Panc1 (cell line): Measurements from ENCODE around the gene MAP3K6. TPM values are rescaled to one million over a fixed set of nuclear protein-coding genes. Genes with fewer than 3 reads are reported as not detected.

ENCODE experiments used
- ATAC-seq: fragments of 200-7000 bp; cut with Tn5 transposase; 2 replicates; pipeline ENCODE4 v1.9.1; 2020; ENCODE audit warnings: mild to moderate bottlenecking, moderate library complexity
- BruUV-seq: library from RNA; stranded (reverse); fragments of 400-500 nt; replicated peaks from 2 replicates; lab custom pipeline; 2021; lab: Mats Ljungman, UMichigan
- CTCF ChIA-PET: fragments of 300-600 bp; sonication (Branson Sonifier 250); formaldehyde crosslinking; loops from one replicate; lab custom pipeline; 2022; ENCODE audit warnings: antibody characterized with exemption; lab: Charles Lee
- POLR2A ChIA-PET: fragments of 300-600 bp; sonication (Branson Sonifier 250); formaldehyde crosslinking; loops from one replicate; lab custom pipeline; 2022; ENCODE audit warnings: antibody characterized with exemption; lab: Charles Lee
- DNase-seq: peaks from one replicate; pipeline ENCODE4 v3.0.0-alpha.2; 2010; ENCODE audit warnings: low read depth, low spot score
- H3K27ac ChIP-seq: 2 replicates; pipeline ENCODE4 v1.5.1; 2011; ENCODE audit warnings: mild to moderate bottlenecking, low read length, inconsistent platforms
- H3K27me3 ChIP-seq: fragments of 200-500 bp; sonication (Bioruptor generic); 2 replicates; pipeline ENCODE4 v1.6.0; 2014; ENCODE audit warnings: low read length, inconsistent platforms; ENCODE audit not compliant: control insufficient read depth, insufficient read depth
- H3K36me3 ChIP-seq: fragments of 200-500 bp; sonication (Bioruptor generic); 2 replicates; pipeline ENCODE4 v1.5.1; 2014; ENCODE audit warnings: inconsistent platforms, mild to moderate bottlenecking, low read length, moderate library complexity; ENCODE audit not compliant: control insufficient read depth, insufficient read depth
- H3K4me1 ChIP-seq: 2 replicates; pipeline ENCODE4 v1.5.1; 2011; ENCODE audit warnings: inconsistent platforms, mild to moderate bottlenecking, low read length, moderate library complexity; ENCODE audit not compliant: control insufficient read depth, insufficient read depth
- H3K4me3 ChIP-seq, 2 experiments: 2 replicates each; pipeline ENCODE4 v1.5.1; 2011 to 2012; ENCODE audit warnings: low read depth in 2 of 2, low read length in 2 of 2, mild to moderate bottlenecking in 2 of 2, inconsistent platforms in 1 of 2, moderate library complexity in 1 of 2
- H3K9me3 ChIP-seq: fragments of 200-500 bp; sonication (Bioruptor generic); 2 replicates; pipeline ENCODE4 v1.5.1; 2014; ENCODE audit warnings: low read depth, mild to moderate bottlenecking, inconsistent platforms, low read length, moderate library complexity; ENCODE audit not compliant: control insufficient read depth, insufficient read depth
- CTCF ChIP-seq: fragments of 450-650 bp; IDR thresholded peaks from 2 replicates; pipeline ENCODE4 v1.5.1; 2017; ENCODE audit warnings: mild to moderate bottlenecking
- POLR2AphosphoS5 ChIP-seq: IDR thresholded peaks from 2 replicates; pipeline ENCODE4 v1.6.1; 2012; ENCODE audit warnings: mild to moderate bottlenecking, low read depth, low read length, moderate library complexity
- REST ChIP-seq, 2 experiments: IDR thresholded peaks; 2 replicates each; pipeline ENCODE4 v1.6.1; 2011 to 2012; ENCODE audit warnings: low read depth in 2 of 2, control low read depth in 1 of 2, low read length in 1 of 2, mild to moderate bottlenecking in 1 of 2, moderate library complexity in 1 of 2; ENCODE audit not compliant: insufficient read depth in 1 of 2
- SIN3A ChIP-seq: IDR thresholded peaks from 2 replicates; pipeline ENCODE4 v1.6.1; 2012; ENCODE audit warnings: low read depth, mild to moderate bottlenecking, low read length, moderate library complexity, borderline replicate concordance; ENCODE audit not compliant: insufficient read depth
- TCF7L2 ChIP-seq: IDR thresholded peaks from 2 replicates; pipeline ENCODE4 v1.6.1; 2011; ENCODE audit warnings: mild to moderate bottlenecking, low read depth, low read length, inconsistent platforms
- in situ Hi-C: cut with HindIII; loops from 2 replicates; pipeline ENCODE4 v1.10.0; 2016; ENCODE audit warnings: low sequenced_read_pairs, low pct_unique_long_range_greater_than_20kb
- intact Hi-C: fragments of 100-400 bp; cut with micrococcal nuclease; formaldehyde crosslinking; loops from one replicate; pipeline ENCODE4 v1.10.0; 2022; ENCODE audit not compliant: unreplicated experiment
- total RNA-seq: library from RNA; stranded (reverse); gene quantifications from one replicate; pipeline ENCODE4 v1.2.1, GENCODE V29; 2021; ENCODE audit not compliant: unreplicated experiment

MAP3K6 gene
- total RNA-seq, 1 experiment from 2014 or later: 56.9 TPM

- Histone ChIP-seq H3K27me3 (no peaks in the 10 kb centered on the region), H3K27ac (no peak overlapping the region), H3K9me3 (no peaks in the 10 kb centered on the region), H3K36me3 (no peaks in the 10 kb centered on the region; the same call in 1 of the 2 replicates), H3K4me1 (peaks cover 7% of the 10 kb centered on the region), H3K4me3 (no peak overlapping the region)
- intact Hi-C loops: no loop called here
- in situ Hi-C loops: no loop called here
- DNase-seq (no peak), ATAC-seq (no peak)
- CTCF ChIA-PET: no interaction called here
- no peak for TF ChIP-seq SIN3A
- no peak for TF ChIP-seq REST (IDR thresholded peaks at IDR 0.05; ENCODE audit: insufficient read depth in 1 of 2, low read depth in 2 of 2, low read length in 1 of 2)
- TF ChIP-seq CTCF: no peak
- no peak for TF ChIP-seq POLR2AphosphoS5
- TF ChIP-seq TCF7L2: no peak
- no TSS peak for BruUV-seq
- POLR2A ChIA-PET: no interaction called here
Measured at GRCh38 chr1:27360159-27361043, 6.4 kb downstream of the MAP3K6 start.

- TF ChIP-seq CTCF: no peak
- no peak for TF ChIP-seq POLR2AphosphoS5
- ATAC-seq: no peak
- intact Hi-C loops: no loop called here
- H3K4me3 ChIP-seq: no peak overlapping the region
- no TSS peak for BruUV-seq
- H3K9me3 ChIP-seq: no peaks in the 10 kb centered on the region
- ChIA-PET CTCF (no interaction called here), POLR2A (no interaction called here)
- no peak overlapping the region for H3K27ac ChIP-seq
- peaks cover 2% of the 10 kb centered on the region for H3K4me1 ChIP-seq
- in situ Hi-C loops: no loop called here
- no peak for DNase-seq
- H3K27me3 ChIP-seq: no peaks in the 10 kb centered on the region
- H3K36me3 ChIP-seq: no peaks in the 10 kb centered on the region; the same call in 1 of the 2 replicates
Measured at GRCh38 chr1:27359822-27360158, 7.0 kb downstream of the MAP3K6 start.
